Measurements from ENCODE around the gene FAM110A. TPM values are rescaled to one million over a fixed set of nuclear protein-coding genes. Genes with fewer than 3 reads are reported as not detected.

The FAM110A gene
- total RNA-seq, 1 donor from 2014 or later = 11.0 TPM

DNA sequence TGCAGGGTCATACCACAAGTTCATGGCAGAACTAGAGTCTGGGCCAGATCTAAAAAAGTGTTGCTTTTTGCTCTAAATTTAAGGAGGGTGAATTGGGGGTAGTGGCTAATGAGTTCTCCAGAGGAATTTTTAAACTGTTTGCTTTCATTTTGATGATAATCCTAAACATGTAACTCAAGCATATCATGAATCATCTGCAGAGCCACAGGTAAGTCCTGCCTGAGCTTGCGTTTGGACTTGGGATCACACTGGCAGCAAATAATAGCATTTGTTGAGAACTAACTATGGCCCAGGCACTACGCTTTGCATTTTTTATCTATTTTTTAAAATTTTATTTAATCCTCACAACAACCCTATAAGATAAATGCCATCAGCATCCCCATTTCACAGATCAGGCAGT, 27.4 kb downstream of the FAM110A start:
- Mint-ChIP-seq H3K36me3 (ENCODE audit: low read depth) (no peaks in the 10 kb centered on the region), H3K9me3 (no peaks in the 10 kb centered on the region), H3K27me3 (no peaks in the 10 kb centered on the region), H3K4me3 (no peak overlapping the region), H3K27ac (no peak overlapping the region), H3K4me1 (peaks cover 15% of the 10 kb centered on the region)
- DNase-seq = no peak
- CTCF ChIA-PET = no interaction called here
- POLR2A ChIA-PET = no interaction called here
- ATAC-seq (ENCODE audit: low read depth) = no peak
- intact Hi-C loops (cut with micrococcal nuclease) = loop anchor here (5.0 kb wide), 1 partner anchor 44 kb away; no protein-coding TSS in a partner anchor
- TF ChIP-seq, protein P1, sequence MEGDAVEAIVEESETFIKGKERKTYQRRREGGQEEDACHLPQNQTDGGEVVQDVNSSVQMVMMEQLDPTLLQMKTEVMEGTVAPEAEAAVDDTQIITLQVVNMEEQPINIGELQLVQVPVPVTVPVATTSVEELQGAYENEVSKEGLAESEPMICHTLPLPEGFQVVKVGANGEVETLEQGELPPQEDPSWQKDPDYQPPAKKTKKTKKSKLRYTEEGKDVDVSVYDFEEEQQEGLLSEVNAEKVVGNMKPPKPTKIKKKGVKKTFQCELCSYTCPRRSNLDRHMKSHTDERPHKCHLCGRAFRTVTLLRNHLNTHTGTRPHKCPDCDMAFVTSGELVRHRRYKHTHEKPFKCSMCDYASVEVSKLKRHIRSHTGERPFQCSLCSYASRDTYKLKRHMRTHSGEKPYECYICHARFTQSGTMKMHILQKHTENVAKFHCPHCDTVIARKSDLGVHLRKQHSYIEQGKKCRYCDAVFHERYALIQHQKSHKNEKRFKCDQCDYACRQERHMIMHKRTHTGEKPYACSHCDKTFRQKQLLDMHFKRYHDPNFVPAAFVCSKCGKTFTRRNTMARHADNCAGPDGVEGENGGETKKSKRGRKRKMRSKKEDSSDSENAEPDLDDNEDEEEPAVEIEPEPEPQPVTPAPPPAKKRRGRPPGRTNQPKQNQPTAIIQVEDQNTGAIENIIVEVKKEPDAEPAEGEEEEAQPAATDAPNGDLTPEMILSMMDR (IDR thresholded peaks at IDR 0.05) = no peak

DNA sequence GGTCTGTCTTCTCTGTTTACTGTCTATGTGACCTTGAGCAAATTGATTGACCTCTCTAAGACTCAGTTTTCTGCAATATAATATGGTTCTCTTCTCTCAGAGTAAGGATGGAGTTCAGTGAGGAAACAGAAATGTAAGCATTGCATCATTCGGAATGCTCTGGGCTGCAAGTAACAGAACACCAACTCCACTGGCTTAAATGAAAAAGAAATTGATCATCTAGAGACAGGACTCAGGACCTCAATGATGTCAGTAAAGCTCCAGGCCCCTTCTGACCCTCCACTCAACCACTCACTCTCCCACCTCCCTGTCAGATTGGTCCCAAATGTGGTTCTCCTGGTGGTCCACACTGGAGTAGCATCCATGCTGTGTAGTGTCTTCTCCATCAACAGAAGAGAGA, 31.9 kb downstream of the FAM110A start:
- no peak overlapping the region for H3K27ac Mint-ChIP-seq
- no peaks in the 10 kb centered on the region for H3K27me3 Mint-ChIP-seq
- ChIA-PET POLR2A (interaction anchor here (0.6 kb wide), 1 partner anchor 19 kb away, joined by 3 read pairs; no protein-coding TSS in a partner anchor), CTCF (no interaction called here)
- H3K36me3 Mint-ChIP-seq (ENCODE audit: low read depth) = no peaks in the 10 kb centered on the region
- intact Hi-C loops (cut with micrococcal nuclease) = no loop called here
- H3K4me1 Mint-ChIP-seq = no peaks in the 10 kb centered on the region
- ATAC-seq (ENCODE audit: low read depth) (no peak), DNase-seq (no peak)
- H3K9me3 Mint-ChIP-seq = no peaks in the 10 kb centered on the region
- H3K4me3 Mint-ChIP-seq = no peak overlapping the region
- TF ChIP-seq, protein P1 (IDR thresholded peaks at IDR 0.05) = no peak

DNA sequence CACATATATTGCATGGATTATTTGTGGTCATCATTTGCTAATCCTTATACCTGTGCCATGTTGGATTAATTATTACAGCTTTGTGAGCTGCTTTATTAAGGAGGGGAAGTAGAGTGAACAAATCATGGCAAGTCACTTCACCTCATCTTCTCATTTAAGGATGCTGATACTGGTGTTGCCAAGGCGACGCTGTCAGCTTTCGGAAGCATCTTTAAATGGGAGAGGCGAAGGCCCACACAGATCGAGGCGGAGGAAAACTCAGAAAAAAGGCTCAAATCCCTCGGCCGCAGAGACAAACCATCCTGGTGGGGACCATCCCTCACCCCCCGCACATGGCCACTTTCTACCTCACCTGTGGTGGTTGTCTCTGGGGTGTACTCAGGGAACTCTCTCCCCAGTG, 34.8 kb downstream of the FAM110A start:
- no peak for ATAC-seq (ENCODE audit: low read depth)
- ChIA-PET POLR2A (interaction anchor here (0.7 kb wide), 1 partner anchor 24 kb away, joined by 3 read pairs; no protein-coding TSS in a partner anchor), CTCF (no interaction called here)
- H3K4me1 Mint-ChIP-seq = no peaks in the 10 kb centered on the region
- no peak overlapping the region for H3K27ac Mint-ChIP-seq
- TF ChIP-seq, protein P1 (IDR thresholded peaks at IDR 0.05) = no peak
- no peaks in the 10 kb centered on the region for H3K9me3 Mint-ChIP-seq
- intact Hi-C loops (cut with micrococcal nuclease) = no loop called here
- H3K36me3 Mint-ChIP-seq (ENCODE audit: low read depth) = no peaks in the 10 kb centered on the region
- H3K27me3 Mint-ChIP-seq = no peaks in the 10 kb centered on the region
- no peak overlapping the region for H3K4me3 Mint-ChIP-seq
- DNase-seq = no peak

DNA sequence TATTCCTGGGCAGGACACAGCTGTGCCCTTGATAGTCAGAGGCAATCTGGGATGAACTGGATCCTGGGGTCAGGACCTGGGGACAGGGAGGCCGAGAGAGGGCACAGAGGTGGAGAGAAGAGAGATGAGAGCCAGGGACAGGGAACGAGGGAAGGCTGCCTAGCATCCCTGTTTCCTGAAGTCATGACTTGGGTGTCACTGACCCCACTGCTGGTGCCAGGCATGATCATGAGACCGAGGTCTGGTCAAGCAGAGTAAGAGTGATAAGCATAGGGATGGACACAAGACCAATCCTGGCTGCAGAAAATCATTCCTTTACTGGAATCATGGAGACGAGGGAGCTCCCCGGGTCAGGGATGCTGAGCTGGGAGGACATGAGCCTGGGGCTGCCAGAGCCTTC, 36.1 kb downstream of the FAM110A start:
- no peaks in the 10 kb centered on the region for H3K27me3 Mint-ChIP-seq
- H3K9me3 Mint-ChIP-seq = no peaks in the 10 kb centered on the region
- ChIA-PET POLR2A (no interaction called here), CTCF (no interaction called here)
- DNase-seq (no peak), ATAC-seq (ENCODE audit: low read depth) (no peak)
- intact Hi-C loops (cut with micrococcal nuclease) = no loop called here
- no peaks in the 10 kb centered on the region for H3K4me1 Mint-ChIP-seq
- H3K4me3 Mint-ChIP-seq = no peak overlapping the region
- H3K36me3 Mint-ChIP-seq (ENCODE audit: low read depth) = no peaks in the 10 kb centered on the region
- TF ChIP-seq, protein P1 (IDR thresholded peaks at IDR 0.05) = no peak
- H3K27ac Mint-ChIP-seq = no peak overlapping the region

DNA sequence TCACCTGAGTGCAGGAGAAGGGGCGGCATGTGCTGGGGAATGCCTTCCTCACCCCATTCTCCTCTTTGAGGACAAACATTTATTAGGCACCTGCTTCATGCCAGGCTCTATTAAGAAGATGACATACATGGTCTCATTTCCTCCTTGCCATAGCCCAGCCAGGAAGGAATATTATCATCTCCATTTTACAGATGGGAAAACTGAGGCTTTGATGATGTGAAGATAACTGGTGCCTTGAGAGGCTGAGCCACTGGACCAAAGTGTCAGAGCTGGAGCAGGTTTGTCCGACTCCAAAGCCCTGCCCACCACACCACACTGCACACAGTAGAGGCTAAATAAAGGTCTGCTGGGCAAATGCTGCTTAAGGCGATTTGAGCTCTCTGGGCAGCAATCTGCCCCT, 37.2 kb downstream of the FAM110A start:
- intact Hi-C loops (cut with micrococcal nuclease) = no loop called here
- DNase-seq (no peak), ATAC-seq (ENCODE audit: low read depth) (no peak)
- Mint-ChIP-seq H3K4me3 (no peak overlapping the region), H3K36me3 (ENCODE audit: low read depth) (no peaks in the 10 kb centered on the region), H3K4me1 (no peaks in the 10 kb centered on the region), H3K27ac (no peak overlapping the region), H3K9me3 (no peaks in the 10 kb centered on the region), H3K27me3 (no peaks in the 10 kb centered on the region)
- CTCF ChIA-PET = no interaction called here
- TF ChIP-seq, protein P1 (IDR thresholded peaks at IDR 0.05) = no peak
- POLR2A ChIA-PET = no interaction called here

Data from activated B cell treated with CpG ODN at 0.5 μM for 24 hours (primary cell).